Caco-2 (cell line): Measurements from ENCODE around the gene C12orf54. TPM values are rescaled to one million over a fixed set of nuclear protein-coding genes. Genes with fewer than 3 reads are reported as not detected.
"Not testable (repeated sequence)": the region's sequence is repeated elsewhere in the genome, so short reads cannot be mapped to it uniquely, and the experiment has no call there.

Experiments used
- BruUV-seq: library from RNA; stranded (reverse); fragments of 400-500 nt; replicated peaks from 2 replicates; lab custom pipeline; 2021; lab: Mats Ljungman, UMichigan
- CTCF ChIA-PET: fragments of 300-600 bp; sonication (Branson Sonifier 250); formaldehyde crosslinking; loops from one replicate; lab custom pipeline; 2022; ENCODE audit warnings: antibody characterized with exemption; lab: Charles Lee
- POLR2A ChIA-PET: fragments of 300-600 bp; sonication (Branson Sonifier 250); formaldehyde crosslinking; loops from one replicate; lab custom pipeline; 2022; ENCODE audit warnings: antibody characterized with exemption; lab: Charles Lee
- DNase-seq, 2 experiments: peaks; one replicate each; pipeline versions ENCODE4 v3.0.0 to v3.0.0-alpha.2; 2020 to 2022
- H3K27me3 ChIP-seq: replicated peaks from 2 replicates; pipeline ENCODE4 v1.6.0; 2011; ENCODE audit warnings: low read length; ENCODE audit not compliant: control insufficient read depth, insufficient read depth
- H3K36me3 ChIP-seq: 2 replicates; pipeline ENCODE4 v1.5.1; 2011; ENCODE audit warnings: low read length; ENCODE audit not compliant: control insufficient read depth, insufficient read depth
- H3K4me1 ChIP-seq: fragments of 250-450 bp; sonication (Bioruptor Pico); 2 replicates; pipeline ENCODE4 v1.5.1; 2020; ENCODE audit warnings: mild to moderate bottlenecking
- H3K4me3 ChIP-seq: 2 replicates; pipeline ENCODE4 v1.5.1; 2011; ENCODE audit warnings: low read depth, mild to moderate bottlenecking, control low read depth, low read length
- H3K9me3 ChIP-seq: fragments of 250-450 bp; sonication (Bioruptor Pico); 2 replicates; pipeline ENCODE4 v1.5.1; 2020; ENCODE audit warnings: mild to moderate bottlenecking, moderate library complexity
- H3K27ac Mint-ChIP-seq: one replicate; pipeline ENCODE4 v1.8.0; 2022; ENCODE audit warnings: mixed read lengths; ENCODE audit not compliant: unreplicated experiment
- H3K27me3 Mint-ChIP-seq: one replicate; pipeline ENCODE4 v1.8.0; 2022; ENCODE audit warnings: mixed read lengths; ENCODE audit not compliant: insufficient read depth, unreplicated experiment
- H3K36me3 Mint-ChIP-seq: one replicate; pipeline ENCODE4 v1.8.0; 2022; ENCODE audit warnings: mild to moderate bottlenecking, mixed read lengths; ENCODE audit not compliant: insufficient read depth, unreplicated experiment
- H3K4me1 Mint-ChIP-seq: one replicate; pipeline ENCODE4 v1.8.0; 2022; ENCODE audit warnings: low read depth, mixed read lengths; ENCODE audit not compliant: unreplicated experiment
- H3K4me3 Mint-ChIP-seq: one replicate; pipeline ENCODE4 v1.8.0; 2022; ENCODE audit warnings: mild to moderate bottlenecking, moderate library complexity, mixed read lengths; ENCODE audit not compliant: unreplicated experiment
- H3K9me3 Mint-ChIP-seq: one replicate; pipeline ENCODE4 v1.8.0; 2022; ENCODE audit warnings: mixed read lengths; ENCODE audit not compliant: unreplicated experiment
- CTCF ChIP-seq, 2 experiments: fragments of 200-600 bp in 1 of 2; IDR thresholded peaks; 1 replicate in 1 of 2; 2 replicates in 1 of 2; pipeline versions ENCODE4 v1.5.1 to v1.8.0; 2011 to 2022; ENCODE audit warnings: antibody characterized with exemption in 1 of 2, control low read depth in 1 of 2, inconsistent platforms in 1 of 2, low read depth in 1 of 2, low read length in 1 of 2, mild to moderate bottlenecking in 1 of 2, moderate library complexity in 1 of 2; ENCODE audit not compliant: insufficient read depth in 1 of 2, severe bottlenecking in 1 of 2, unreplicated experiment in 1 of 2
- intact Hi-C: fragments of 100-400 bp; cut with micrococcal nuclease; formaldehyde crosslinking; loops from one replicate; pipeline ENCODE4 v1.10.0; 2022; ENCODE audit not compliant: unreplicated experiment
- total RNA-seq: library from RNA; stranded (reverse); gene quantifications from 2 replicates; pipeline ENCODE4 v1.2.3, GENCODE V29; 2022

Gene C12orf54
- total RNA-seq, 1 experiment from 2014 or later, result not detected

DNA sequence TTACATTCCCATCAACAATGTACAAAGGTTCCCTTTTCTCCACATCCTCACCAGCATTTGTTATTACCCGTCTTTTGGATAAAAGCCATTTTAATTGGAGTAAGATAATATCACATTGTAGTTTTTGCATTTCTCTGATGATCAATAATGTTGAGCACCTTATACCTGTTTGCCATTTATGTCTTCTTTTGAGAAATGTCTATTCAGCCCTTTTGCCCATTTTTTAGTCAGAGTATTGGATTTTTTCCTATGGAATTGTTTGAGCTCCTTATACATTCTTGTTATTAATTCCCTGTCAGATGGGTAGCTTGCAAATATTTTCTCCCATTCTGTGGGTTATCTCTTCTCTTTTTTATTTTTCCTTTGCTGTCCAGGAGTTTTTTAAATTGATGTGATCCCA, 32.4 kb downstream of the C12orf54 start:
- no peak for TF ChIP-seq CTCF (IDR thresholded peaks at IDR 0.05; ENCODE audit: insufficient read depth in 1 of 2, low read depth in 1 of 2, low read length in 1 of 2, severe bottlenecking in 1 of 2, unreplicated experiment in 1 of 2)
- no peaks in the 10 kb centered on the region for H3K36me3 Mint-ChIP-seq
- H3K4me1 Mint-ChIP-seq, result no peaks in the 10 kb centered on the region
- intact Hi-C loops, result no loop called here
- Histone ChIP-seq H3K27me3 (no peaks in the 10 kb centered on the region), H3K9me3 (peaks cover 6% of the 10 kb centered on the region), H3K36me3 (no peaks in the 10 kb centered on the region), H3K4me1 (no peaks in the 10 kb centered on the region), H3K4me3 (no peak overlapping the region)
- BruUV-seq, result no TSS peak
- POLR2A ChIA-PET, result no interaction called here
- no peak overlapping the region for H3K27ac Mint-ChIP-seq
- H3K27me3 Mint-ChIP-seq, result peaks cover 8% of the 10 kb centered on the region
- peaks cover 11% of the 10 kb centered on the region for H3K9me3 Mint-ChIP-seq
- no peak for DNase-seq
- H3K4me3 Mint-ChIP-seq, result no peak overlapping the region
- CTCF ChIA-PET, result interaction anchor here (0.5 kb wide), 1 partner anchor 28 kb away, joined by 3 read pairs; no protein-coding TSS in a partner anchor

DNA sequence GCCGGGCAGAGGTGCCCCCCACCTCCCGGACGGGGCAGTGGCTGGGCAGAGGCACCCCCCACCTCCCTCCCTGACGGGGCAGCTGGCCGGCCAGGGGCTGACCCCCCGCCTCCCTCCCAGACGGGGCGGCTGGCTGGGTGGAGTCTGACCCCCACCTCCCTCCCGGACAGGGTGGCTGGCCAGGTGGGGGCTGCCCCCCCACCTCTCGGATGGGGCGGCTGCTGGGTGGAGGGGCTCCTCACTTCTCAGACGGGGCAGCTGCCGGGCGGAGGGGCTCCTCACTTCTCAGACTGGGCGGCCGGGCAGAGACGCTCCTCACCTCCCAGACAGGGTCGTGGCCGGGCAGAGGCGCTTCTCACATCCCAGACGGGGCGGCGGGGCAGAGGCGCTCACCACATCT, 38.1 kb downstream of the C12orf54 start:
- CTCF ChIA-PET, H3K4me1 ChIP-seq, DNase-seq, H3K9me3 Mint-ChIP-seq, BruUV-seq, H3K4me3 ChIP-seq, intact Hi-C loops, H3K4me3 Mint-ChIP-seq, H3K27ac Mint-ChIP-seq, H3K36me3 Mint-ChIP-seq, POLR2A ChIA-PET, H3K9me3 ChIP-seq, H3K4me1 Mint-ChIP-seq, H3K27me3 Mint-ChIP-seq, H3K27me3 ChIP-seq, H3K36me3 ChIP-seq: not testable (repeated sequence)

DNA sequence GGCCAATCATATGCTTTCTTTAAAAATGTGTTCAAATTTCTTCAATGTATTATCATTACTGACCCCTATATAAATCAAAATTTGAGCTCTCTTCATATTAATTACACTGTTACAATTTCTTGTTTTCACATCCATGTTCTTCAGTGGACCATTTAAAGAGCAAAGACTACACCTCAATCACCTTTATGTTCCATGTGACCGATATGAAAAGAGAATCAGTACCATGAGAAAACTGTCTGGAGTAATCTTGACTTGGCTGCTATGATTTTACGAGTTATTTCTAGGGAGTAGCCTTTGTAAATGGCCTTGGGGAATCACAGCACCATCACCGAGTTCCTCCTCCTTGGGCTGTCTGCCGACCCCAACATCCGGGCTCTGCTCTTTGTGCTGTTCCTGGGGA, 43.0 kb downstream of the C12orf54 start, which contains the start of gene OR8S1:
TSS of gene OR8S1 (plus strand) at position 301 of the 400 bp plus-strand sequence. CDS start at position 301, 0 bp downstream.
- no peak for TF ChIP-seq CTCF (IDR thresholded peaks at IDR 0.05; ENCODE audit: insufficient read depth in 1 of 2, low read depth in 1 of 2, low read length in 1 of 2, severe bottlenecking in 1 of 2, unreplicated experiment in 1 of 2)
- POLR2A ChIA-PET, result no interaction called here

More for the DNA sequence above, 43.0 kb downstream of the C12orf54 start, which contains the start of gene OR8S1:
- Mint-ChIP-seq H3K27ac (no peak within 1 kb of the TSS), H3K4me1 (no peaks in the 10 kb centered on the region), H3K9me3 (no peaks in the 10 kb centered on the region), H3K4me3 (no peak within 1 kb of the TSS), H3K36me3 (no peaks in the 10 kb centered on the region), H3K27me3 (peaks cover 3% of the 10 kb centered on the region)
- H3K36me3 ChIP-seq, result no peaks in the 10 kb centered on the region
- intact Hi-C loops, result no loop called here
- H3K4me3 ChIP-seq, result no peak within 1 kb of the TSS
- BruUV-seq, result no TSS peak
- no peaks in the 10 kb centered on the region for H3K4me1 ChIP-seq
- CTCF ChIA-PET, result no interaction called here
- DNase-seq, result no peak
- H3K9me3 ChIP-seq, result no peaks in the 10 kb centered on the region
- no peaks in the 10 kb centered on the region for H3K27me3 ChIP-seq
